GM12874 (cell line): ENCODE results near the gene CDC34.
A peak's percentile ranks its signal among the peaks of the same experiment; 100 is the strongest.

ENCODE experiments used
- TF ChIP-seq, protein P1 (sequence below): IDR thresholded peaks from 2 replicates; pipeline ENCODE4 v1.5.1; 2011; ENCODE audit warnings: low read depth, mild to moderate bottlenecking, control low read depth, low read length, moderate library complexity; ENCODE audit not compliant: insufficient read depth

The CDC34 gene

DNA sequence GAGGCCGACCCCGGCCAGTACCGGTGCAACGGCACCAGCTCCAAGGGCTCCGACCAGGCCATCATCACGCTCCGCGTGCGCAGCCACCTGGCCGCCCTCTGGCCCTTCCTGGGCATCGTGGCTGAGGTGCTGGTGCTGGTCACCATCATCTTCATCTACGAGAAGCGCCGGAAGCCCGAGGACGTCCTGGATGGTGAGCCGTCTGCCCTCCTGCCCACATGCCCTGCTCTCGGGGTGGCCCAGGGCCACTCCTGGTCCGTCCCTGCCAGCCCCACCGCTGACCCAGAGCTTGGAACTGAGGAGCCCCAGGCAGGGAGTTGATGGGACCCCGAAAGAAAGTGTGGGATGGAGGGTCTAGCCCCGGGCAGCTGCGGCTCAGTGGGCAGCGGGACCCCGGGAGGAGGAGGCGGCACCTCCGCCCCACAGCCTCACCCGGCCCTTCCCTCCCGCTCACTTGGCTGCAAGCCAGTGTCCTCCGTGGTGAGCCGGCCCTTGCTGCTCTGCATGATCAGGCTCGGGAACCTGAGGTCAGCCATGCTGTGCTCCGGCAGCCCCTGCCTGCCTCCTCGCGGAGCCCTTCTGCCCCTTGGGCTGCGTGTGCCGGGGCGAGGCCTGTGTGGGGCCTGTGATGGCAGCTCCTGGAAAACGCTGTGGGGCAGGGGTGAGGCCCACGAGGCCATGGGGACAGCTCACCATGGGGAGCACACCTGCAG lies 50.0 kb downstream of the CDC34 start:
- TF ChIP-seq, protein P1, sequence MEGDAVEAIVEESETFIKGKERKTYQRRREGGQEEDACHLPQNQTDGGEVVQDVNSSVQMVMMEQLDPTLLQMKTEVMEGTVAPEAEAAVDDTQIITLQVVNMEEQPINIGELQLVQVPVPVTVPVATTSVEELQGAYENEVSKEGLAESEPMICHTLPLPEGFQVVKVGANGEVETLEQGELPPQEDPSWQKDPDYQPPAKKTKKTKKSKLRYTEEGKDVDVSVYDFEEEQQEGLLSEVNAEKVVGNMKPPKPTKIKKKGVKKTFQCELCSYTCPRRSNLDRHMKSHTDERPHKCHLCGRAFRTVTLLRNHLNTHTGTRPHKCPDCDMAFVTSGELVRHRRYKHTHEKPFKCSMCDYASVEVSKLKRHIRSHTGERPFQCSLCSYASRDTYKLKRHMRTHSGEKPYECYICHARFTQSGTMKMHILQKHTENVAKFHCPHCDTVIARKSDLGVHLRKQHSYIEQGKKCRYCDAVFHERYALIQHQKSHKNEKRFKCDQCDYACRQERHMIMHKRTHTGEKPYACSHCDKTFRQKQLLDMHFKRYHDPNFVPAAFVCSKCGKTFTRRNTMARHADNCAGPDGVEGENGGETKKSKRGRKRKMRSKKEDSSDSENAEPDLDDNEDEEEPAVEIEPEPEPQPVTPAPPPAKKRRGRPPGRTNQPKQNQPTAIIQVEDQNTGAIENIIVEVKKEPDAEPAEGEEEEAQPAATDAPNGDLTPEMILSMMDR, result no peak

DNA sequence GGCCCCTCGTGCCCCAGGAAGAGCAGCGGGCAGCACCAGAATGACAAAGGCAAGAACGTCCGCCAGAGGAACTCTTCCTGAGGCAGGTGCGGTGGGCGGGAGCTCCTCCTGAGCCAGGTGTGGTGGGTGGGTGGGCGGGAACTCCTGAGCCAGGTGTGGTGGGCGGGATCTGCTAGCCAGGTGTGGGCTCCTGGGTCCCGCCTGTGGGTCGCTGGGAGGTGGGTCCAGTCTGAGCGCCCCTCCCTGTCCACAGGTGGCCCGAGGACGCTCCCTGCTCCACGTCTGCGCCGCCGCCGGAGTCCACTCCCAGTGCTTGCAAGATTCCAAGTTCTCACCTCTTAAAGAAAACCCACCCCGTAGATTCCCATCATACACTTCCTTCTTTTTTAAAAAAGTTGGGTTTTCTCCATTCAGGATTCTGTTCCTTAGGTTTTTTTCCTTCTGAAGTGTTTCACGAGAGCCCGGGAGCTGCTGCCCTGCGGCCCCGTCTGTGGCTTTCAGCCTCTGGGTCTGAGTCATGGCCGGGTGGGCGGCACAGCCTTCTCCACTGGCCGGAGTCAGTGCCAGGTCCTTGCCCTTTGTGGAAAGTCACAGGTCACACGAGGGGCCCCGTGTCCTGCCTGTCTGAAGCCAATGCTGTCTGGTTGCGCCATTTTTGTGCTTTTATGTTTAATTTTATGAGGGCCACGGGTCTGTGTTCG lies 51.1 kb downstream of the CDC34 start:
- TF ChIP-seq, protein P1, result no peak

DNA sequence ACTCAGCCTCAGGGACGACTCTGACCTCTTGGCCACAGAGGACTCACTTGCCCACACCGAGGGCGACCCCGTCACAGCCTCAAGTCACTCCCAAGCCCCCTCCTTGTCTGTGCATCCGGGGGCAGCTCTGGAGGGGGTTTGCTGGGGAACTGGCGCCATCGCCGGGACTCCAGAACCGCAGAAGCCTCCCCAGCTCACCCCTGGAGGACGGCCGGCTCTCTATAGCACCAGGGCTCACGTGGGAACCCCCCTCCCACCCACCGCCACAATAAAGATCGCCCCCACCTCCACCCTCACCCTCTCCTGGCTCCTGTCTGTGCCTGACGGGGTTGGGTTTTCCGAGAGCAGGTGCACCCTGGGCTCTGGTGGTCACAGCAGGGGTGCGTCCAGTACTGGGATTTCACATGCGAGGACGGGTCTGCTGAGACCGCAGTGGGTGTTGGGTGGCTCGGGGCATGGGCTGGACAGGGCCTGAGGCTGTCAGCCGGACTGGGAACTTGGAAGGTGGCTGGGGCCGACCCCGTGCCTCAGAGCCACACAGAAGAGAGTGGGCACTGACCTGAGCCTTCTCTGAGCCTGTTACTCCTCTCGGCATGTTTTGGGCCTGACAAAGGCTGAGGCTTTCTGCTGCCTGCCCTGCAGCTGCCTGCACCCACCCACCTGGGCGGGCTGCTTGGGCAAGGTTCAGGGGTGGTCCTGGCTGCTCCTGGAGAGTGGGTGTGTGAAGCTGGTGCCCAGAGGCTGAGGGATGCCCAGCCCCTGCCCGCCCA lies 51.8 kb downstream of the CDC34 start:
- TF ChIP-seq, protein P1, result no peak

DNA sequence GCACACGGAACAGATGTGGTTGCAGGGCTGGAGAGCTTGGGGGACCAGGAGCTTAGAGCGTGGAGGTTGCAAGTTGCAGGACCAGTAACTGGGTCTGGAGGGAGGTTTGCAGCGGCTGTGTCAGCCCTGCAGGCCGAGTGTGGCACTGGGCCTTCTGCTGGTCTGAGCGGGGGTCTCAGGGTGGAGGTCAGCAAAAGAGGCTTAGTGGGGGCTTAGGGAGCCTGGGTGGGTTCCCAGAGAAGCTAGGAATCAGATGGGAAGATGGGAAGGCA lies 52.3 kb downstream of the CDC34 start:
- TF ChIP-seq, protein P1, result no peak

DNA sequence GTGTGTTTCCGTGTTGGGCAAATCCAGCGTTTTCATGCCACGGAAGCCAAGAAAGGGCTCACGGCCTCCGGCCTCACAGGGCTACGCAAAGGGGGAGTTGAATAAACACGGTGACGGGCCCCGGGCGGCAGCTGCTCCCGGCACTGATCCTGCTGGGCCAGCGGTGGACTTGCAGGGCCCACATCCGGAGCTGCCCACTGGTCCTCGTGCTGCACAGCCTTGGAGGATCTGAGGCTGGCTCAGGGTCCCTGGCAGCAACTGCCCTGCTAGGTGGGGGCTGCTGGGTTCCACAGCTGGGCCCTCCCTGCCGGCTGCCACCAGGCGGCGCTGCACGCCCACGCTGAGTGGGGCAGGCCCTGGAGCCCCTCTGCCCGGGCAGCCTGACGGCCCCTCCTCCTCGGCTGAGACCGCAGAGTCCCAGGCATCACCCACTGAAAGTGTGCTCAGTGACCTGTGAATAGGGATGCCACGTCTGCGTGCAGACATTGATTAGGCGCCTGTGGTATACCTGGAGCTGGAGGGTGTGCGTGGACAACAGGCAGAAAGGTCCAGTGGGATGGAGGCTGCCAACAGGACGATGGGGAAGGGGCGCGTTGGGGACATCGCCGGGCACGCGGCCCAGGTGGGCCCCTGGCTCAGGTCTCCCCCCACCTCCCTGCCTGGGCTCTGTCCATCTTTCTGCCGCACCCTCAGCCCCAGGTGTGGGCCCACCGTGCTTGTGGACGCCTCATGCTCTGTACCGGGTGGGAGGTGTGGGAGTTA lies 52.9 kb downstream of the CDC34 start:
- TF ChIP-seq, protein P1, result peak; percentile 99

DNA sequence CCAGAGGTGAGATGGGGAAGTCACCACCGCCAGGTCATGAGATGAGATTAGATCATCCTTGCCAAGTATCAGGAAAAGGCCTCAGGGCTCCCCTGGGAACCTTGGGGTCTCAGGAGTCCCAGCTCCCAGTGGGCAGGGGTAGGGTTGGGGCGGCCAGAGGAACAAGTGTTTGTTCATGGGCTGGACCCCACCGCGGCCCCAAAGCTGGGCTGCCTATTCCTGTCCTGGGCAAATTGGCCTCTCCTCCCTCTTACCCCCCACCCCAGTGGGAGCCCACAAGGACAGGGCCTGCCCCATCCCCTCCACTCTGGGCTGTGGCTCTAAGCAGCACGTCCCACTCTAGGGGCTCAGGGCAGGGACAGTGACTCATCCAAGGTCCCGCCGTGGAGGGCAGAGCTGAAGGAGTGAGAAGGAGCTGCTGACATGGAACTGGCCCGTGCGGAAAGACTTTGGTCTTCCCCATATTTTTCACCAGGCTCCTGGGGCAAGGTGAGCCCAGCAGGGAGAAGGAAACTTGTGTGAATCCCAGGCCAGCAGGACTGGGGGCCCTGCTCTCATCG lies 54.1 kb downstream of the CDC34 start:
- TF ChIP-seq, protein P1, result no peak
